Measurements from ENCODE around the gene ERC2.

ERC2 gene

GRCh38 chr3:56290374-56290773, 177.9 kb downstream of the ERC2 start:
- no peak for DNase-seq (ENCODE audit: extremely low read depth, low read depth)
- no peak overlapping the region for H3K4me3 ChIP-seq (replicated peaks; ENCODE audit: low read depth, low read length)
- no peak for TF ChIP-seq CTCF (IDR thresholded peaks at IDR 0.05; ENCODE audit: low read depth, low read length, missing control alignments)

GRCh38 chr3:56288258-56288657, 180.0 kb downstream of the ERC2 start:
- no peak for TF ChIP-seq CTCF (IDR thresholded peaks at IDR 0.05; ENCODE audit: low read depth, low read length, missing control alignments)
- no peak for DNase-seq (ENCODE audit: extremely low read depth, low read depth)
- H3K4me3 ChIP-seq (replicated peaks; ENCODE audit: low read depth, low read length), result no peak overlapping the region

- H3K4me3 ChIP-seq (replicated peaks; ENCODE audit: low read depth, low read length), result no peak overlapping the region
- DNase-seq (ENCODE audit: extremely low read depth, low read depth), result no peak
- TF ChIP-seq CTCF (IDR thresholded peaks at IDR 0.05; ENCODE audit: low read depth, low read length, missing control alignments), result no peak
These were observed 185.9 kb downstream of the ERC2 start for GRCh38 chr3:56282341-56282740.

- no peak for DNase-seq (ENCODE audit: extremely low read depth, low read depth)
- TF ChIP-seq CTCF (IDR thresholded peaks at IDR 0.05; ENCODE audit: low read depth, low read length, missing control alignments), result no peak
- H3K4me3 ChIP-seq (replicated peaks; ENCODE audit: low read depth, low read length), result no peak overlapping the region
These were observed 191.0 kb downstream of the ERC2 start for GRCh38 chr3:56277236-56277635.

- no peak for DNase-seq (ENCODE audit: extremely low read depth, low read depth)
- no peak for TF ChIP-seq CTCF (IDR thresholded peaks at IDR 0.05; ENCODE audit: low read depth, low read length, missing control alignments)
These were observed 193.1 kb downstream of the ERC2 start for GRCh38 chr3:56275120-56275519.

GRCh38 chr3:56269755-56270535, 198.3 kb downstream of the ERC2 start:
- DNase-seq (ENCODE audit: extremely low read depth, low read depth), result no peak
- no peak overlapping the region for H3K4me3 ChIP-seq (replicated peaks; ENCODE audit: low read depth, low read length)
- TF ChIP-seq CTCF (IDR thresholded peaks at IDR 0.05; ENCODE audit: low read depth, low read length, missing control alignments), result no peak

More at GRCh38 chr3:56275120-56275519, 193.1 kb downstream of the ERC2 start:
- no peak overlapping the region for H3K4me3 ChIP-seq (replicated peaks; ENCODE audit: low read depth, low read length)
